PC-9 (cell line): ENCODE data around the gene TSPAN11.

Source experiments
- CTCF ChIP-seq: fragments of 200-600 bp; sonication (generic); conservative IDR thresholded peaks from 2 replicates; pipeline ENCODE4 v1.6.1; 2017; ENCODE audit warnings: mixed run types, antibody characterized with exemption, mild to moderate bottlenecking, moderate library complexity
- EZH2 ChIP-seq: fragments of 200-600 bp; sonication (generic); IDR thresholded peaks from 2 replicates; pipeline ENCODE4 v1.8.0; 2017; ENCODE audit warnings: antibody characterized with exemption, low read depth

DNA sequence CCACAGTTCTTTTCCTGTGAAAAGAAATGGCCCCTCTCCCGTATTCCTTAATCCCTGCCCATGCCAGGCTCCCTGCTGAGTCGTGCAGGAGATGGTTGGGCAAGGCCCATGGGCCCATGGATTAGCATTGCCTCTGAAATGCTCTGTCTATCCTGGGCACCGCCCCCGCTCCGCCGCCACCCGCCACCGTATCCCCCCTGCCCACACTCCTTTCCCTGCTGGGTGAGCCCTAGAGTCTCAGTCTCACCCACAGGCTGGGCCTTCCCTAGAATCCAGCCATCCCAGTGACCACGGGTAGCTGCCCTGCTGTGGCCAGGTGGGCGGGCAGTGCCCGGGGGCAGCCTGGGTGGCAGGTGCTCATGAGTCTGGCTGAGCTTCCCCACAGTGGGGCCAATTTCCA is 50.6 kb downstream of the TSPAN11 start:
- TF ChIP-seq CTCF, result no peak
- no peak for TF ChIP-seq EZH2
